ENCODE data around the gene IL17RC.
"Not testable (repeated sequence)": the region's sequence is repeated elsewhere in the genome, so short reads cannot be mapped to it uniquely, and the experiment has no call there.

DNA sequence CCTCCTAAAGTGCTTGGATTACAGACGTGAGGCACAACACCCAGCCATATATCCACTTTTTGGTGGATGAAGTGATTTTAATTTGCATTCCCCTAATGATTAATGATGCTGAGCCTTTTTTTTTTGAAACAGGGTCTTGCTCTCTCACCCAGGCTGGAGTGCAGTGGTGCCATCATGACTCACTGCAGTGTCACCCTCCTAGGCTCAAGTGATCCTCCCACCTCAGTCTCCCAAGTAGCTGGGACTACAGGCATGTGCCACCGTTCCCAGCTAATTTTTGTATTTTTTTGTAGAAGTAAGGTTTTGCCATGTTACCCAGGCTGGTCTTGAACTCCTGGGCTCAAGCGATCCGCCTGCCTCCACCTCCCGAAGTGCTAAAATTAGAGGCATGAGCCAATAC lies 44.8 kb upstream of the IL17RC start:
- not testable (repeated sequence) for TF ChIP-seq CTCF (IDR thresholded peaks at IDR 0.05 in 8 of 11, conservative IDR thresholded peaks at IDR 0.05 in 3 of 11); POLR2AphosphoS5 (IDR thresholded peaks at IDR 0.05)
